Measurements from ENCODE around the gene SMIM24. TPM values are rescaled to one million over a fixed set of nuclear protein-coding genes. Genes with fewer than 3 reads are reported as not detected.

SMIM24 gene
- total RNA-seq, 1 donor from 2014 or later: not detected

DNA sequence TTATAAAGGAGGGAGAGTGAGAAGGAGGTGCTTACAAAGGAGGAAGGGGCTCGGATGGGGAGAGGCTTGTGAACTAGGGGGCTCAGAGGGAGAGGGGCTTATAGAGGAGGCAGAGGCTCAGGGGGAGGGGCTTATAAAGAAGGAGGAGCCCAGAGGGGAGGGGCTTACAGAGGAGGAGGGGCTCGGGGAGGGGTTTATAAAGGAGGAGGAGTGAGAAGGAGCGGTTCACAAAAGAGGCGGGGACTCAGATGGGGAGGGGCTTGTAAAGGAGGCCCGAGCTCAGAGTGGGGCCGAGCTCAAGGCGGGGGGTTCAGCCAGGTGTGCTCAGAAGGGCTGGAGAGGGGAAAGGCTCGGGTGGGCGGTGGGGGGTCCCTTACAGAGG is 500 bp downstream of the SMIM24 start:
- no peak for TF ChIP-seq POLR2AphosphoS5 (IDR thresholded peaks at IDR 0.05; ENCODE audit: insufficient read depth in 1 of 2, low read depth in 1 of 2)
- no peak for TF ChIP-seq POLR2A (IDR thresholded peaks at IDR 0.05)
- no peak for TF ChIP-seq CTCF (IDR thresholded peaks at IDR 0.05)
- intact Hi-C loops (cut with DNase I): loop anchor here (5.0 kb wide), 1 partner anchor 397 kb away; no protein-coding TSS in a partner anchor

DNA sequence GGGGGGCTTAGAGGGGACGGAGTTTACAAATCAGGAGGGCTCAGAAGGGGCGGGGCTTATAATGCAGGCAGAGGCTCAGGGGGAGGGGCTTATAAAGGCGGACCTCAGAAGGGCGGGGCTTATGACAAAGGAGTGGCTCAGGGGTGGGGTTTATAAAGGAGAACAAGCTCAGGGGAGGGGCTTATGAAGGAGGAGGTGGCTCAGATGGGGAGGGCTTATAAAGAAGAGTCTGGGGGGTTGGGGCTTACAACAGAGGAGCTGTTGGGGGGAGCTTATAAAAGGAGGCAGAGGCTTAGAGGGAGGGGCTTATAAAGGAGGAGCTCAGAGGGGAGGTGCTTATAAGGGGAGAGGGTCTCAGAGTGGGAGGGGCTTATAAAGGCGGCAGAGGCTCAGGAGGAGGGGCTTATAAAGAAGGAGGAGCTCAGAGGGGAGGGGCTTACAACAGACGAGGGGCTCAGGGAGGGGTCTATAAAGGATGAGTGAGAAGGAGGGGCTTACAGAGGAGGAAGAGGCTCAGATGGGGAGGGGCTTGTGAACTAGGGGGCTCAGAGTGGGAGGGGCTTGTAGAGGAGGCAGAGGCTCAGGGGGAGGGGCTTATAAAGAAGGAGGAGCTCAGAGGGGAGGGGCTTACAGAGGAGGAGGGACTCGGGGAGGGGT is 1.0 kb downstream of the SMIM24 start:
- H3K9me3 ChIP-seq: no peaks in the 10 kb centered on the region
- no peak overlapping the region for H3K4me3 ChIP-seq
- TF ChIP-seq CTCF (IDR thresholded peaks at IDR 0.05) (no peak), POLR2AphosphoS5 (IDR thresholded peaks at IDR 0.05; ENCODE audit: insufficient read depth in 1 of 2, low read depth in 1 of 2) (no peak), POLR2A (IDR thresholded peaks at IDR 0.05) (no peak)
- H3K27ac ChIP-seq: no peak overlapping the region
- H3K4me1 ChIP-seq: no peaks in the 10 kb centered on the region
- H3K36me3 ChIP-seq: no peaks in the 10 kb centered on the region
- intact Hi-C loops (cut with DNase I): loop anchor here (5.0 kb wide), 1 partner anchor 398 kb away; no protein-coding TSS in a partner anchor
- H3K27me3 ChIP-seq: no peaks in the 10 kb centered on the region
- no peak for DNase-seq (ENCODE audit: extremely low spot score in 2 of 2)

More for the DNA sequence above, 500 bp downstream of the SMIM24 start:
- H3K4me3 ChIP-seq: no peak overlapping the region
- H3K27me3 ChIP-seq: no peaks in the 10 kb centered on the region
- no peak overlapping the region for H3K27ac ChIP-seq
- no peaks in the 10 kb centered on the region for H3K4me1 ChIP-seq
- no peak for DNase-seq (ENCODE audit: extremely low spot score in 2 of 2)
- no peaks in the 10 kb centered on the region for H3K9me3 ChIP-seq
- no peaks in the 10 kb centered on the region for H3K36me3 ChIP-seq

DNA sequence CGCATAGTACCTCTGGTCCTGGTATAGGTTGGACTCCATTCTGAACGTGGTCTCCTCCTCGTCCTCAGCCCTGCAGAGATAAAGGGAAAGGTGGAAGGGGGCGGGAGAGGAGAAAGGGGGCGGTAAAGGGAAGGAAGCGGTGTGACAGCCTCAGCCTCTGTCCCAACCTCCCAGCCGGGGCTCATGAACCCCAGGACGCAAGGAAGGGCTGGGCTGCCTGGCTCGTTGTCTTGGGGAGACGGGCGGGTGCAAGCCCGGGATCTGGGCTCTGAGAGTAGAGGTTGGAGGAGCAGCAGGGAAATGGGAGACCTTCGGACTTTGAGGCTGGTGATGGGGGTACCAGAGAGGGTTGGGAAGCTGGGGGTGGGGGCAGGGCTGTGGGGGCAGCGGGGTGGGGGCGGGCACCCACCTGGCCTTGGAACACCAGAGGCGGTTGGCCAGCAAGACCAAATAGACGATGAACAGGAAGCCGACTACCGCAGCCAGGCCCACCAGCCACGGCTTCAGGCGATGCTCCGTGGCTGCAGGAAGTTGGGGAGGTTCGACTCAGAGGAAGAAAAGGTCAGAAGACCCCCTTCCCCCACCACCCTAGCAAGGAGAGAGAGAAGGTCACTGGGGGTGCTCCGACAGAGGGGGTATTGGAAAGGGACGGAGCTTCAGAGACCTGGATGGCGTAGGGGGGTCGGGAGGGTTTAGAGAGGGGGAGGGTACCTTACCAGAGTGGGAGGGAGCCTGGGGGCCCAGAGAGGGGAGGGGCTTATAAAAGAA is 1.7 kb downstream of the SMIM24 start:
- H3K27ac ChIP-seq: no peak overlapping the region
- H3K36me3 ChIP-seq: no peaks in the 10 kb centered on the region
- H3K27me3 ChIP-seq: no peaks in the 10 kb centered on the region
- intact Hi-C loops (cut with DNase I): loop anchor here (5.0 kb wide), 1 partner anchor 399 kb away; no protein-coding TSS in a partner anchor
- no peak for TF ChIP-seq POLR2A (IDR thresholded peaks at IDR 0.05)
- no peak for DNase-seq (ENCODE audit: extremely low spot score in 2 of 2)
- H3K4me1 ChIP-seq: no peaks in the 10 kb centered on the region
- H3K9me3 ChIP-seq: no peaks in the 10 kb centered on the region
- no peak overlapping the region for H3K4me3 ChIP-seq

GRCh38 chr19:3477951-3478350 is 2.4 kb downstream of the SMIM24 start:
- TF ChIP-seq POLR2A (IDR thresholded peaks at IDR 0.05): no peak
- TF ChIP-seq CTCF (IDR thresholded peaks at IDR 0.05): no peak
- no peak for TF ChIP-seq POLR2AphosphoS5 (IDR thresholded peaks at IDR 0.05; ENCODE audit: insufficient read depth in 1 of 2, low read depth in 1 of 2)
- DNase-seq (ENCODE audit: extremely low spot score in 2 of 2): no peak
- Histone ChIP-seq H3K9me3 (no peaks in the 10 kb centered on the region), H3K36me3 (no peaks in the 10 kb centered on the region), H3K27me3 (no peaks in the 10 kb centered on the region), H3K4me3 (no peak overlapping the region), H3K27ac (no peak overlapping the region), H3K4me1 (no peaks in the 10 kb centered on the region)
- intact Hi-C loops (cut with DNase I): loop anchor here (5.0 kb wide), 1 partner anchor 399 kb away; no protein-coding TSS in a partner anchor

GRCh38 chr19:3477506-3477905 is 2.8 kb downstream of the SMIM24 start:
- TF ChIP-seq POLR2AphosphoS5 (IDR thresholded peaks at IDR 0.05; ENCODE audit: insufficient read depth in 1 of 2, low read depth in 1 of 2) (no peak), POLR2A (IDR thresholded peaks at IDR 0.05) (no peak), CTCF (IDR thresholded peaks at IDR 0.05) (no peak)
- H3K27me3 ChIP-seq: no peaks in the 10 kb centered on the region
- H3K4me3 ChIP-seq: no peak overlapping the region
- no peaks in the 10 kb centered on the region for H3K36me3 ChIP-seq
- intact Hi-C loops (cut with DNase I): loop anchor here (5.0 kb wide), 1 partner anchor 400 kb away; no protein-coding TSS in a partner anchor
- H3K9me3 ChIP-seq: no peaks in the 10 kb centered on the region
- no peaks in the 10 kb centered on the region for H3K4me1 ChIP-seq
- no peak for DNase-seq (ENCODE audit: extremely low spot score in 2 of 2)
- no peak overlapping the region for H3K27ac ChIP-seq

Data from vagina (tissue), 2 donors.